SK-N-SH (cell line): ENCODE data around the gene TMEM54. TPM values are rescaled to one million over a fixed set of nuclear protein-coding genes. Genes with fewer than 3 reads are reported as not detected.

Experiments used
- CTCF ChIA-PET: fragments of 300-600, 350-600 bp; formaldehyde crosslinking; extraction: SDS; loops from one replicate; lab custom pipeline; 2021; lab: Yijun Ruan, JAX
- POLR2A ChIA-PET: fragments of 350-600 bp; sonication (Branson Sonifier 250); formaldehyde crosslinking; extraction: SDS; loops from one replicate; lab custom pipeline; 2020; ENCODE audit warnings: antibody characterized with exemption, inconsistent platforms; lab: Yijun Ruan, JAX
- DNase-seq: peaks from one replicate; pipeline ENCODE4 v3.0.0; 2012
- H2AFZ ChIP-seq: fragments of 200-600 bp; sonication (generic); 2 replicates; pipeline ENCODE4 v1.8.1; 2016; ENCODE audit warnings: antibody characterized with exemption, mild to moderate bottlenecking, low read depth
- H3F3A ChIP-seq: fragments of 200-600 bp; sonication (generic); replicated peaks from 2 replicates; pipeline ENCODE3; 2016; ENCODE audit warnings: antibody characterized with exemption, mild to moderate bottlenecking; ENCODE audit not compliant: insufficient read depth
- H3K27ac ChIP-seq, 2 experiments: fragments of 200-500 bp in 1 of 2; fragments of 200-600 bp in 1 of 2; sonication (Bioruptor generic) in 1 of 2; sonication (generic), shearing (Covaris generic) in 1 of 2; 2 replicates each; pipeline versions ENCODE4 v1.5.1 to v1.6.1; 2014 to 2016; ENCODE audit warnings: low read depth in 2 of 2, inconsistent platforms in 1 of 2, low read length in 1 of 2, mild to moderate bottlenecking in 1 of 2, mixed read lengths in 1 of 2
- H3K27me3 ChIP-seq: fragments of 200-600 bp; sonication (generic), shearing (Covaris generic); 2 replicates; pipeline ENCODE4 v1.6.1; 2016; ENCODE audit warnings: mixed run types; ENCODE audit not compliant: insufficient read depth
- H3K36me3 ChIP-seq, 2 experiments: fragments of 200-500 bp in 1 of 2; fragments of 200-600 bp in 1 of 2; sonication (Bioruptor generic) in 1 of 2; sonication (generic) in 1 of 2; replicated peaks in 1 of 2; 2 replicates each; pipeline versions ENCODE3 to v1.5.1; 2014 to 2016; ENCODE audit warnings: low read length in 1 of 2, mild to moderate bottlenecking in 1 of 2; ENCODE audit not compliant: insufficient read depth in 2 of 2, control insufficient read depth in 1 of 2
- H3K4me1 ChIP-seq, 2 experiments: fragments of 200-500 bp in 1 of 2; fragments of 200-600 bp in 1 of 2; sonication (Bioruptor generic) in 1 of 2; sonication (generic), shearing (Covaris generic) in 1 of 2; 2 replicates each; pipeline versions ENCODE4 v1.5.1 to v1.6.1; 2014 to 2016; ENCODE audit warnings: low read depth in 1 of 2, low read length in 1 of 2, mixed run types in 1 of 2; ENCODE audit not compliant: insufficient read depth in 2 of 2, control insufficient read depth in 1 of 2
- H3K4me2 ChIP-seq: fragments of 200-600 bp; sonication (generic), shearing (Covaris generic); 2 replicates; pipeline ENCODE4 v1.6.1; 2017; ENCODE audit warnings: mixed run types
- H3K4me3 ChIP-seq, 2 experiments: fragments of 200-500 bp in 1 of 2; fragments of 200-600 bp in 1 of 2; sonication (Bioruptor generic) in 1 of 2; sonication (generic), shearing (Covaris generic) in 1 of 2; 2 replicates each; pipeline versions ENCODE4 v1.5.1 to v1.8.1; 2014 to 2016; ENCODE audit warnings: low read depth in 2 of 2, inconsistent platforms in 1 of 2, low read length in 1 of 2, mild to moderate bottlenecking in 1 of 2, mixed read lengths in 1 of 2, moderate library complexity in 1 of 2
- H3K79me2 ChIP-seq: fragments of 200-600 bp; sonication (generic); 2 replicates; pipeline ENCODE4 v1.8.1; 2017; ENCODE audit warnings: mild to moderate bottlenecking; ENCODE audit not compliant: insufficient read depth
- H3K9ac ChIP-seq: fragments of 200-600 bp; sonication (generic); 2 replicates; pipeline ENCODE4 v1.6.1; 2017; ENCODE audit warnings: mixed run types
- H3K9me2 ChIP-seq: fragments of 200-600 bp; sonication (generic); 2 replicates; pipeline ENCODE4 v1.6.1; 2017; ENCODE audit warnings: mixed run types
- H3K9me3 ChIP-seq: fragments of 200-600 bp; sonication (generic); 2 replicates; pipeline ENCODE4 v1.6.1; 2017; ENCODE audit warnings: mixed run types, mild to moderate bottlenecking, moderate library complexity
- H4K20me1 ChIP-seq: fragments of 200-600 bp; sonication (generic); 2 replicates; pipeline ENCODE4 v1.6.1; 2017; ENCODE audit warnings: mild to moderate bottlenecking, mixed run types; ENCODE audit not compliant: insufficient read depth
- CHD2 ChIP-seq: fragments of 150-350 bp; IDR thresholded peaks from 2 replicates; pipeline ENCODE4 v1.6.1; 2018; ENCODE audit warnings: low read length; ENCODE audit not compliant: partially characterized antibody
- CTCF ChIP-seq: fragments of 200-600 bp; sonication (generic); IDR thresholded peaks from 2 replicates; pipeline ENCODE4 v1.6.1; 2017; ENCODE audit warnings: antibody characterized with exemption, mild to moderate bottlenecking, moderate library complexity
- EZH2phosphoT487 ChIP-seq: fragments of 200-600 bp; sonication (generic); IDR thresholded peaks from 2 replicates; pipeline ENCODE4 v1.6.1; 2017; ENCODE audit warnings: low read depth, mixed run types, mild to moderate bottlenecking, antibody characterized with exemption, moderate library complexity, borderline replicate concordance
- FOXJ3 ChIP-seq: sonication (generic); formaldehyde crosslinking; IDR thresholded peaks from 2 replicates; pipeline ENCODE4 v1.5.1; 2020; ENCODE audit warnings: mild to moderate bottlenecking, missing genetic modification reagents
- GATA2 ChIP-seq: sonication (generic); formaldehyde crosslinking; IDR thresholded peaks from 2 replicates; pipeline ENCODE4 v1.5.0; 2020; ENCODE audit warnings: mild to moderate bottlenecking, missing genetic modification reagents
- JUND ChIP-seq: IDR thresholded peaks from 2 replicates; pipeline ENCODE4 v1.4.0; 2012
- MEF2A ChIP-seq: IDR thresholded peaks from 2 replicates; pipeline ENCODE4 v1.4.0; 2012; ENCODE audit warnings: low read depth, borderline replicate concordance
- NFIC ChIP-seq: IDR thresholded peaks from 2 replicates; pipeline ENCODE4 v1.4.0; 2012; ENCODE audit warnings: borderline replicate concordance
- NRF1 ChIP-seq: IDR thresholded peaks from 2 replicates; pipeline ENCODE4 v1.6.1; 2012; ENCODE audit warnings: low read depth, mild to moderate bottlenecking, low read length
- RXRA ChIP-seq: IDR thresholded peaks from 2 replicates; pipeline ENCODE4 v1.4.0; 2012; ENCODE audit warnings: low read depth, mild to moderate bottlenecking, borderline replicate concordance
- SMC3 ChIP-seq: IDR thresholded peaks from 2 replicates; pipeline ENCODE4 v1.6.1; 2012; ENCODE audit warnings: low read depth, low read length, improper control_type of control experiment
- TAF1 ChIP-seq: IDR thresholded peaks from 2 replicates; pipeline ENCODE4 v1.6.1; 2012; ENCODE audit warnings: low read depth, mild to moderate bottlenecking, low read length, moderate library complexity, borderline replicate concordance
- WGBS: methylation state at CpG from one replicate; pipeline ENCODE4 v1.1.6; 2017; ENCODE audit warnings: low lambda C conversion rate; 5-methylcytosine and 5-hydroxymethylcytosine counted together
- polyA plus RNA-seq, 3 experiments: library from polyadenylated mRNA; depleted of rRNA; stranded (reverse); fragments of >200 nt; gene quantifications; 2 replicates each; pipeline ENCODE4 v1.2.3, GENCODE V29; 2012
- TF ChIP-seq, protein P1 (sequence below): fragments of 150-350 bp; IDR thresholded peaks from 2 replicates; pipeline ENCODE4 v1.6.1; 2016; ENCODE audit warnings: mild to moderate bottlenecking, low read depth, low read length
- TF ChIP-seq, protein P2 (sequence below): IDR thresholded peaks from 2 replicates; pipeline ENCODE4 v1.4.0; 2012; ENCODE audit warnings: low read depth, borderline replicate concordance

Gene TMEM54
- polyA plus RNA-seq, 1 of the 3 experiments (the other 2 are of a cell fraction), result 66.6 TPM

DNA sequence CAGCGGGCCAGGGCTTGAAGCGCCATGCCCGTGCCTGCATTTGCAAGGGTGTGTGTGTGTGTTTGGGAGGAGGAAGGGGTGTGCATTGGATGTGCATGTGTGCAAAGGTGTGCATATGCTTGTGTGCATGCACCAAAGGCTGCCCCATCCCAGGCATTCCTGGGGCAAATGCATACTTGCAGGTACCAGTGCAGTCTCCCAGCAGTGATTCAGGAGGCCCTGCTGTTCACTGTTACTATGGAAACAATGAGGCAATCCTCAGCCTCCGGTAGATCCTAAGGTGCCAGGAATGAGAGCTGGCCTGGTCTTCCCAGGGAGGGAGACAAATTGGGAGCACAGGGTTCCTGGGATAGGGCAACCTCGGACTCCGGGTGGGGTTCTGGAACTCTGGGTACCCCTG lies 23.0 kb downstream of the TMEM54 start:
- Histone ChIP-seq H3K4me1 (peaks cover 0 to 17% of the 10 kb centered on the region in 2 experiments; a peak in 1 of 4 replicates), H3K27ac (no peak overlapping the region), H3K9me2 (no peaks in the 10 kb centered on the region), H3K4me3 (no peak overlapping the region), H4K20me1 (no peaks in the 10 kb centered on the region), H3K9ac (no peak overlapping the region), H3K36me3 (no peaks in the 10 kb centered on the region), H3F3A (peaks cover 4% of the 10 kb centered on the region), H3K4me2 (no peak overlapping the region), H2AFZ (no peak overlapping the region), H3K27me3 (no peaks in the 10 kb centered on the region), H3K79me2 (no peaks in the 10 kb centered on the region), H3K9me3 (no peaks in the 10 kb centered on the region)
- ChIA-PET CTCF (interaction anchor here (0.8 to 4.6 kb wide), 7 partner anchors 8 to 238 kb away, joined by 3 to 37 read pairs (median 4); partner anchors contain the start of gene HPCA), POLR2A (no interaction called here)
- 54% methylated on average over 2 of the region's 6 CpGs for WGBS
- no peak for DNase-seq
- TF ChIP-seq RXRA, result no peak
- TF ChIP-seq GATA2, result no peak
- TF ChIP-seq, protein P1, sequence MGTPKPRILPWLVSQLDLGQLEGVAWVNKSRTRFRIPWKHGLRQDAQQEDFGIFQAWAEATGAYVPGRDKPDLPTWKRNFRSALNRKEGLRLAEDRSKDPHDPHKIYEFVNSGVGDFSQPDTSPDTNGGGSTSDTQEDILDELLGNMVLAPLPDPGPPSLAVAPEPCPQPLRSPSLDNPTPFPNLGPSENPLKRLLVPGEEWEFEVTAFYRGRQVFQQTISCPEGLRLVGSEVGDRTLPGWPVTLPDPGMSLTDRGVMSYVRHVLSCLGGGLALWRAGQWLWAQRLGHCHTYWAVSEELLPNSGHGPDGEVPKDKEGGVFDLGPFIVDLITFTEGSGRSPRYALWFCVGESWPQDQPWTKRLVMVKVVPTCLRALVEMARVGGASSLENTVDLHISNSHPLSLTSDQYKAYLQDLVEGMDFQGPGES, result no peak
- no peak for TF ChIP-seq NRF1
- TF ChIP-seq TAF1, result no peak
- TF ChIP-seq JUND, result no peak
- TF ChIP-seq, protein P2, sequence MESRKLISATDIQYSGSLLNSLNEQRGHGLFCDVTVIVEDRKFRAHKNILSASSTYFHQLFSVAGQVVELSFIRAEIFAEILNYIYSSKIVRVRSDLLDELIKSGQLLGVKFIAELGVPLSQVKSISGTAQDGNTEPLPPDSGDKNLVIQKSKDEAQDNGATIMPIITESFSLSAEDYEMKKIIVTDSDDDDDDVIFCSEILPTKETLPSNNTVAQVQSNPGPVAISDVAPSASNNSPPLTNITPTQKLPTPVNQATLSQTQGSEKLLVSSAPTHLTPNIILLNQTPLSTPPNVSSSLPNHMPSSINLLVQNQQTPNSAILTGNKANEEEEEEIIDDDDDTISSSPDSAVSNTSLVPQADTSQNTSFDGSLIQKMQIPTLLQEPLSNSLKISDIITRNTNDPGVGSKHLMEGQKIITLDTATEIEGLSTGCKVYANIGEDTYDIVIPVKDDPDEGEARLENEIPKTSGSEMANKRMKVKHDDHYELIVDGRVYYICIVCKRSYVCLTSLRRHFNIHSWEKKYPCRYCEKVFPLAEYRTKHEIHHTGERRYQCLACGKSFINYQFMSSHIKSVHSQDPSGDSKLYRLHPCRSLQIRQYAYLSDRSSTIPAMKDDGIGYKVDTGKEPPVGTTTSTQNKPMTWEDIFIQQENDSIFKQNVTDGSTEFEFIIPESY, result no peak
- TF ChIP-seq FOXJ3 (CRISPR knock-in tag), result no peak
- TF ChIP-seq MEF2A, result no peak
- TF ChIP-seq CHD2, result no peak
- no peak for TF ChIP-seq CTCF
- no peak for TF ChIP-seq SMC3
- no peak for TF ChIP-seq EZH2phosphoT487
- no peak for TF ChIP-seq NFIC
